HG03460 (cell line): ENCODE results near the gene LDAH.

Experiments
- ATAC-seq: cut with Tn5 transposase; IDR thresholded peaks from one replicate; pipeline ENCODE4 v1.9.1; 2021; ENCODE audit not compliant: unreplicated experiment

The LDAH gene

DNA sequence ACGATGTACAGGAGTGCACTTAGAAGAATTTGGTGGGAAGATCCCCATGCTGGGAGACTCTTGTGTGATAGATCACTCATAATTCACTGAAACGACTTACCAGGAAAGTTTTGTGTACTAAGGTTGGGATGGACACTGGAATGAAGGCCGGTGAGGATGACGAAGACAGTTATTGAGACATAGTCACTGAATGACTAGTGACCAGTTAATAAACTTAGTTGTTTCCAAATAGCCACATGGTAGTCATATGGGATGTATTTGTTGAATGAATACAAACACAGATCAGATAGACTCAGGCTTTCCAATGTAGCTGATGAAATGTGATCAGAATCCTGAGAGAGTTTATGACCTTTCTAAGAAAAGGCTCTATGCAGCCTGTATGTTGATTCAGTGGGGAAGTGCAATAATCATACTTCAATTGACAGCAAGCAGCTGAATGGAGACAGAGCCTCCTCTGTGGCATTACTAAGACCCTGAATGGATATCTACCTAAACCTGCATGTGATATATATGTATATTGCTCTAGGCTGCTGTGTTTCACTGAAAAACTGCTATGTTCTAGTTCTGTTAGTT lies 135.6 kb downstream of the LDAH start:
- ATAC-seq = no peak

GRCh38 chr2:20684581-20685063 lies 138.3 kb downstream of the LDAH start:
- ATAC-seq = no peak

- ATAC-seq = no peak
These were observed 140.6 kb downstream of the LDAH start for GRCh38 chr2:20682167-20682920.

DNA sequence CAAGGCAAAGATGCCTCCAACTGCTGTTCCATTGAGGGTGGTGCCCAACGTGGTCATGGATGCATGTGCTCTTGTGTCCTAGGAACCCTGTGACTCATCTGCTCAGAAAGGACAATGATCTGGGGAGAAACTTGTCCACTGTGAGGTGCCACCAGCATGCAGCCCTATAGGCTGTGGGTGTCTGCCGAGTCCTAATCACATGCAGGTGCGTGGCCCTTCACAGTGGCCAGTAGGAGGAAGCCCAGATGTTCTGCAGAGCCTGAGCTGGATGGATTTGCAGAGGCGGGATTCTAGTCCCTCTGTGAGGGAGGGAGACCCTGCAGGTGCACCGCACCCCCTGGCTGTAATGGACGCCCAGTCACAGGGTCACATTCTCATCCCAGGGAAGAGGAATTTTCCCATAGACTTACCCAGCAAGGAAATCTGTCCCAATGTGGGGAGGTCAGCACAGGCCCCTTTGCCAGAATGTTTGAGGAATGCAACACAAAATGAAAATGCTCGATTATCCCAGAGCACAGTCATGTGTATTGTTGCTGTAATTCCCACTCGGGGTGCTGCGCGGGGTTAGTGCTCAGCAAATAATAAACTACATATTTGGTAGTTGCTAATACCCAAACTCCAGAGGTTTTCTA lies 142.0 kb downstream of the LDAH start:
- no peak for ATAC-seq

DNA sequence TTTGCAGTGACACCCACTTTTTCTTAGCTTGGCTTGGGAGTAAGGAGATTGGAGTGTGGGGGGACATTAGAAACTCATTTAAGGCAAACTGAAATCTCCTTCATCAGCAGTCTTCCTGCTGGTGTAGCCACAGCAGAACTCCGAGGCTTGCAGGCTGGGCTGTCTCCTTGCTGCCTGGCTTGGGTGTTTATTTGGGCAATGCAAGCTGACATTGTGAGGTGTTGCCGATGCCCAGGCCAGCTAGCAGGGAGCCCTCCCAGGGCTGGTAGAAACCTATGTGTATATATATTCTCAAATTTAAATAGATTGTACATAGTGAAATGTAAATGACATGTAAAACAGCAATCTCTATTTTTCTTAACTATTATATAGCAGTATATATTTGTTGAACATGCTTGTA lies 144.1 kb downstream of the LDAH start:
- ATAC-seq = no peak

- ATAC-seq = no peak
These were observed 144.9 kb downstream of the LDAH start for GRCh38 chr2:20678086-20678395.

- peak; percentile 32 for ATAC-seq
These were observed 145.4 kb downstream of the LDAH start for GRCh38 chr2:20677301-20678085.

GRCh38 chr2:20676353-20677215 lies 146.3 kb downstream of the LDAH start:
- ATAC-seq = peak; percentile 56

GRCh38 chr2:20675701-20676352 lies 147.1 kb downstream of the LDAH start:
- peak; percentile 65 for ATAC-seq

DNA sequence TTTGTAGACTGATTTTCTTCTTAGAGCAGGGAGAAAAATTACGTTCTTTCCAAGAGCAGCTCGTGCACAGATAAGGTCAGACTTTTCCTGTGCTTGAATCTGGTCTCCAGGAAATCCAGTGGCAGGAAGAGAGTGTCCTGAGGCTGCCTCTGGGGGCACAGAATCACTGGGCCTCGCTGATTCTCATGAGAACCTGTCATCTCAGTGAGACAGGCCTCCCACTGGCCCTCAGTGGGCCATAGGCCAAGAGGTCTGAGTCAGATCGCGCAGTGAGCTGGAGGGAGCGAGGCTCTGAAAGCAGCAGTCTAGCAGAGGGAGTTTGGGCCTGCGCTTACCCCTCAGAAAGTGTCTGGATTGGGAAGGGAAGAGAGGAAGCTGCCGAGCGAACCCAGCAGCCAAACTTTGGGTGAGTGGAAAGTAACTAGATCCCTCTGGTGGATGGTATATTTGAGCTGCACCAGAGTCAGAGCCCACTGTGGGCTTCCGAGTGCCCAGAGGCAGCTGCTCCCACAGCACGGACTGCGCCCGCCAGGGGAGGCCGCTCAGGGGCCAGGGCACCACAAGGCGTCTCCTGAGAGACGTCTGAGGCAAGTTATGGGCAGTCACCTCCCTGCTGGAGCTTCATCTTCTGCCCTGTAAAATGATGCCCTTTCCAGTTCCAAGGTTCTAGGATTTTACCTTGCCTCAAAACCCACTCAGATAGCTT lies 147.8 kb downstream of the LDAH start:
- no peak for ATAC-seq

GRCh38 chr2:20674309-20674965 lies 148.5 kb downstream of the LDAH start:
- ATAC-seq = no peak

DNA sequence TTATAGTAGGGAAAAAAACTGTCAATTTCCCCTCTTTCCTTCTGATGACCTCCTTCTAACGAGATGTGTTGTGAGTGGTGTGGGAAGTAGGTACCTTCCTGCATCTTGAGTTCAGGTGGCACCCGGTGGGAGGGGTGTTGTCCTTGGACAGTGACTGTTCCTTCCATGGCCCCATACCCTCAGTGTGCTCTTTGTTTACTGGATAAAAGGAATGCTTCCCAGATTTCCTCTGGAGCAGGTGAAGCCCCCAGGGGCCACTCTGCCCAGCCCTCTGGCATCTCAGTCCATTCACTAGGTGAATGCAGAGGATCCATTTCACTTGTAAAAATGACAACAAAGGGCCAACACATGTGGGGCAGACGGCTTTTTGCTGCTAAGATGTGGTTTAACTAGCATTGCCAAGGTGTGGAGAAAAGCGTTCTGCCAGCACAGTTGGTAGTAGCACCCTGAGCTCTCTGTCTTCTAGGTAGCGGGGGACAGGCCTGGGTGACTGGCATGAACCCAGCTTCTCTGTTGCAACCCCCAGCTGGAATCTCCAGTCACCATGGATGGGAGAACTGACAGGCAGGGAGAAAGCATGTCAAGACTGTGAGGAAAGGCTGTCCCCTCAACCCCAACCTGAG lies 149.1 kb downstream of the LDAH start:
- ATAC-seq = no peak

DNA sequence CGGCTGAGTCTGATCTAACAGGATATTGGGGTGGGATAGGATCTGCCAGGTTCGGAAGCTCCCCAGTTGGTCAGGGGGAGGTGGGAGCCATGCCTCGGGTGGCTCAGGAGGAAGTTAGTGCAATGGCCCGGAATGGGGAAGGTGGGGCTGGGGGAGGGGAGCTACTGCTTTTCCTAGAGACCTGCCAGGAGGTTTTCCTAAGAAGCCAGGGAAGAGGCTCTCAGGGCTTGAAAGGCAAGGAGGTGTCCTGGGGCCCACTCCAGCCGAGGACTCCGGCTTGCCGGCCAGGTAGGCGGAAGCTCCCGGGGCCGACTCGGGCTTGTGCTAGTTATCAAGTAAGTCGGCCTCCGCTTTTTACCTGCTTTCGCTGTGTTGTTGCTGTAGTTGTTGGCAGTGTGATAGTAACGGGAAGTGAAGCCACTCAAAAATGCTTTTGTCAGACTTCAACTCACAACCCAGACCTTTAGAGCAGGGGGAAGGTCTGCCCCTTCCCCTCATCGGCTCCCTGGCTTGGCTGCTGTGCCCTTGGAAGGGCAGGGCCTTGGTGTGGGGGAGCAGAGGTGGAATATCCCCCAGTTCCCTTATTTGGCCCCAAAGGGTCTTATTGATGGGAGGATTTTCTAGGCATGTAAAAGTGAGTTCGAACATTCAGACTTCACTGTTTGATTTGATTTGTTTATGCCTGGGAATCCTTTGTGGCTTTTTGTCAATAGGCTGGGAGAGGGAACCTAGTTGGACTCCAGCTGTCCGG lies 150.5 kb downstream of the LDAH start:
- no peak for ATAC-seq

GRCh38 chr2:20671736-20672080 lies 151.2 kb downstream of the LDAH start:
- no peak for ATAC-seq

- ATAC-seq = no peak
These were observed 151.7 kb downstream of the LDAH start for GRCh38 chr2:20671036-20671735.

DNA sequence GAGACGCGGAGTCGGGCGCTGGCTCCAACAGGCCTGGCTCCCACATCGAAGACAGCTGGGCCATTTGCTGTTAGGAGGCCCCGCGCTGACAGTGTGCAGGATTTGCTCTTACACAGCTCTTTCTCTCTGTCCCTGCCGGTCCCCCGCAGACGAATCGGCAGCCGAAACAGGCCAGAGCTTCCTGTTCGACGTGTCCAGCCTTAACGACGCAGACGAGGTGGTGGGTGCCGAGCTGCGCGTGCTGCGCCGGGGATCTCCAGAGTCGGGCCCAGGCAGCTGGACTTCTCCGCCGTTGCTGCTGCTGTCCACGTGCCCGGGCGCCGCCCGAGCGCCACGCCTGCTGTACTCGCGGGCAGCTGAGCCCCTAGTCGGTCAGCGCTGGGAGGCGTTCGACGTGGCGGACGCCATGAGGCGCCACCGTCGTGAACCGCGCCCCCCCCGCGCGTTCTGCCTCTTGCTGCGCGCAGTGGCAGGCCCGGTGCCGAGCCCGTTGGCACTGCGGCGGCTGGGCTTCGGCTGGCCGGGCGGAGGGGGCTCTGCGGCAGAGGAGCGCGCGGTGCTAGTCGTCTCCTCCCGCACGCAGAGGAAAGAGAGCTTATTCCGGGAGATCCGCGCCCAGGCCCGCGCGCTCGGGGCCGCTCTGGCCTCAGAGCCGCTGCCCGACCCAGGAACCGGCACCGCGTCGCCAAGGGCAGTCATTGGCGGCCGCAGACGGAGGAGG lies 152.4 kb downstream of the LDAH start:
- no peak for ATAC-seq
